Lower leg skin (tissue), 4 donors: ENCODE results near the gene KIAA0040. TPM values are rescaled to one million over a fixed set of nuclear protein-coding genes. Genes with fewer than 3 reads are reported as not detected.

Experiments
- DNase-seq, 2 donors: peaks; one replicate each; pipeline ENCODE4 v3.0.0-alpha.2; 2019; ENCODE audit warnings: low spot score in 2 of 2
- H3K4me3 ChIP-seq: fragments of 200-600 bp; sonication (generic); 2 replicates; pipeline ENCODE4 v1.5.1; 2017; ENCODE audit warnings: mild to moderate bottlenecking, low read depth; ENCODE audit not compliant: poor library complexity, severe bottlenecking
- POLR2A ChIP-seq, 2 donors: fragments of 450-650 bp; IDR thresholded peaks; one replicate each; pipeline ENCODE4 v1.6.1; 2016 to 2017; ENCODE audit warnings: antibody characterized with exemption in 2 of 2, mild to moderate bottlenecking in 1 of 2, moderate library complexity in 1 of 2
- WGBS, 2 donors: methylation state at CpG; one replicate each; pipeline ENCODE4 v1.1.5; 2018; 5-methylcytosine and 5-hydroxymethylcytosine counted together
- intact Hi-C: fragments of 100-400 bp; cut with DNase I; formaldehyde crosslinking; loops from one replicate; pipeline ENCODE4 v1.15.0; 2023; ENCODE audit warnings: low total_unique reads
- total RNA-seq, 4 donors: library from RNA; depleted of rRNA; stranded (reverse); fragments of >200 nt; gene quantifications; one replicate each; pipeline ENCODE4 v1.1.0, GENCODE V29; 2016
- TF ChIP-seq, protein P1 (sequence below), 3 donors: fragments of 450-650 bp; IDR thresholded peaks; one replicate each; pipeline ENCODE4 v1.5.1; 2016; ENCODE audit warnings: antibody characterized with exemption in 3 of 3, mild to moderate bottlenecking in 3 of 3, moderate library complexity in 2 of 3

KIAA0040 gene
- total RNA-seq, 4 donors from 2014 or later = 12.3 to 16.3 (median 15.0) TPM

DNA sequence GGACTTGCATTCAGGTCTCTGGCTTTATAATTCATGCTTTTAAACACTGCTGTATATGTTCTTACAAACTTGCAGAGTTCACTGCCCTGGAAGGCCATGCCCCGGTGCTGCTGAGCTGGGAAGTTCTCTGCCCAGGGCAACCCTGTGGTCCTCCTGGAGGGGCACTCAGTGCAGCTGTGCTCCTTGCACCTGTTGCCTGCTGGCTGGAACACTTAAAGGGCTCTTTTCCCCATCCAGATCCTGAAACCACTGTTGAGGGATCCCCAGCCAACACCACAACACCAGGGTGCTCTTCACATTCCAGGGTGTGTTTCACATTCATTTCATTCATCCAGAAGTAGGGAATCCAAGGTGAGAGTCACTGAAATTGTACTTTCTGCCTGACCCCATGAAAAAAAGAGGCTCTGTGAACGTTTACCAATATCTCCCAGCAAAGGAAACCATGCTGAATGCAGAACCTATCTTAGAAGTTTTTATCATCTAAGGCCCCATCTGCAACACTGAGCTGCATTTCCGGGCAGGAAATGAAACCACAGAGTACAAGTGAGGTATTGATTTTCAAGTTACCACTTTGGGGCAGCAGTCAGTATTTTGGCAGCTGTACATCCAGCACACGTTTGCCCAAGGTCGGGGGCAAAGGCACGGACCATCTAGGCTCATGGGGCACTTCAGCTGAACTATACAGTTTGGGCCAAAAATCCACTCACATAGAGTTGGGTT lies 16.4 kb upstream of the KIAA0040 start:
- DNase-seq = no peak
- H3K4me3 ChIP-seq = no peak overlapping the region
- WGBS, 2 donors = 49 to 56% methylated on average over 6 of the region's 6 CpGs
- TF ChIP-seq POLR2A (IDR thresholded peaks at IDR 0.05) = no peak
- TF ChIP-seq, protein P1, sequence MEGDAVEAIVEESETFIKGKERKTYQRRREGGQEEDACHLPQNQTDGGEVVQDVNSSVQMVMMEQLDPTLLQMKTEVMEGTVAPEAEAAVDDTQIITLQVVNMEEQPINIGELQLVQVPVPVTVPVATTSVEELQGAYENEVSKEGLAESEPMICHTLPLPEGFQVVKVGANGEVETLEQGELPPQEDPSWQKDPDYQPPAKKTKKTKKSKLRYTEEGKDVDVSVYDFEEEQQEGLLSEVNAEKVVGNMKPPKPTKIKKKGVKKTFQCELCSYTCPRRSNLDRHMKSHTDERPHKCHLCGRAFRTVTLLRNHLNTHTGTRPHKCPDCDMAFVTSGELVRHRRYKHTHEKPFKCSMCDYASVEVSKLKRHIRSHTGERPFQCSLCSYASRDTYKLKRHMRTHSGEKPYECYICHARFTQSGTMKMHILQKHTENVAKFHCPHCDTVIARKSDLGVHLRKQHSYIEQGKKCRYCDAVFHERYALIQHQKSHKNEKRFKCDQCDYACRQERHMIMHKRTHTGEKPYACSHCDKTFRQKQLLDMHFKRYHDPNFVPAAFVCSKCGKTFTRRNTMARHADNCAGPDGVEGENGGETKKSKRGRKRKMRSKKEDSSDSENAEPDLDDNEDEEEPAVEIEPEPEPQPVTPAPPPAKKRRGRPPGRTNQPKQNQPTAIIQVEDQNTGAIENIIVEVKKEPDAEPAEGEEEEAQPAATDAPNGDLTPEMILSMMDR (IDR thresholded peaks at IDR 0.05) = no peak
- intact Hi-C loops = no loop called here

DNA sequence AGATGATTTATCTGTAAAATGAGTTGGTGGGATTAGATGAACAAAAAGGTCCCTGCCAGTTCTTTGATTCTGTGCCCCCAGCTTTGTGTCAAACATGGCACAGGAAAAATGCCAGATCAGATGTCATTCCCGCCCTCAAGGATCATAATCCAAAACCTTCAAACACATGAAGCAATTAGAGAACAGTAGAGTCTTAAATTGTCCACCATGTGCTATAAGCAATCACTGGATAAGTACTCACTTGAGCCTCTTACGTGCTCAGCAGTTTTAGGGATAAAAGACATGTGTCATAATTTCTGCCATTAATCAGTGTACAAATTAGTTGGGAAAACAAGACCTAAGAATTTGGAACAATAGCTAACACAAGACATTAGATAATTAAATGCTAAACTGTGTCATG lies 15.4 kb upstream of the KIAA0040 start:
- WGBS, 2 donors = 75 to 78% methylated on average over 2 of the region's 2 CpGs
- no peak overlapping the region for H3K4me3 ChIP-seq
- intact Hi-C loops = no loop called here
- DNase-seq = no peak
- no peak for TF ChIP-seq POLR2A (IDR thresholded peaks at IDR 0.05)
- TF ChIP-seq, protein P1 (IDR thresholded peaks at IDR 0.05) = no peak

DNA sequence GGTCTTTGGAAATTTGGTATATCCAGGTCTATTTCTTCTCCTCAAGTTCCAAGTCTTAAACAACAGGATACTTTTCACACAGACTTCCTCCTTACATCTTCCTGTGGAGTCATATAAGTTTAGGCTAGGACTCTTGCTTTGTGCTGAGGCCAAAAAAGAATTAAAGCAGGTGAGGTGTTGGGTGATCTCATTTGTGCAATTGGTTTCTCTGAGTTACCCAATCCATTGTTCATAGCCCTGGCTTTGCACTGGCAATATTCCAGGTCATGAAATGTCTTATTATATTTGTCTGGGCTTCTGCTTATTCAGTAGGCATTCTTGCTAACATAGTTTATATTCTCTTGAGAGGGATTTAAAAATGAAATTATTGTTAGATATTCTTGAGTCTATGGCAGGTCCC lies 14.1 kb upstream of the KIAA0040 start:
- H3K4me3 ChIP-seq = no peak overlapping the region
- intact Hi-C loops = no loop called here
- TF ChIP-seq POLR2A (IDR thresholded peaks at IDR 0.05) = no peak
- TF ChIP-seq, protein P1 (IDR thresholded peaks at IDR 0.05) = no peak
- DNase-seq = no peak

DNA sequence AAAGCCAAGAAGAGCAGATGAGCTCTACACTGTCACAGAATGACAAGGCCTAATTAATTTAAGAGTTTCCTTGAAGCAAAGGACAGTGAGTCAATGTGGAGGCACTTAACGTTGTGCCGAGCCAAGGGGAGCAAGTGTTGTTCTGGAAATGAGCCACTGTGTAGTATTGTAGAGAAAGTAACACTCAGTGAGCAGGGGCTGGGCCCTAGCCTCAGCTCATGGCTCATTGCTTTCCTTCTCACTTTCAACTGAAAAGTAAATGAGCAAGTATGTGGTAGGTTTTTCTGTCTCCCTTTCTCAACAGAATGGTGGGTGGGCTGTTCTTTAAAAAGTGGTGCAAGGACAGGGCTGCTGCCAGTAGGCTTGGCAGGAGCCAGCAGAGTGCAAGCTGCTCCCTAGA lies 11.8 kb upstream of the KIAA0040 start:
- TF ChIP-seq POLR2A (IDR thresholded peaks at IDR 0.05) = no peak
- TF ChIP-seq, protein P1 (IDR thresholded peaks at IDR 0.05) = no peak
- 18 to 30% methylated on average over 2 of the region's 2 CpGs for whole genome bisulfite sequencing, 2 donors
- no peak for DNase-seq

DNA sequence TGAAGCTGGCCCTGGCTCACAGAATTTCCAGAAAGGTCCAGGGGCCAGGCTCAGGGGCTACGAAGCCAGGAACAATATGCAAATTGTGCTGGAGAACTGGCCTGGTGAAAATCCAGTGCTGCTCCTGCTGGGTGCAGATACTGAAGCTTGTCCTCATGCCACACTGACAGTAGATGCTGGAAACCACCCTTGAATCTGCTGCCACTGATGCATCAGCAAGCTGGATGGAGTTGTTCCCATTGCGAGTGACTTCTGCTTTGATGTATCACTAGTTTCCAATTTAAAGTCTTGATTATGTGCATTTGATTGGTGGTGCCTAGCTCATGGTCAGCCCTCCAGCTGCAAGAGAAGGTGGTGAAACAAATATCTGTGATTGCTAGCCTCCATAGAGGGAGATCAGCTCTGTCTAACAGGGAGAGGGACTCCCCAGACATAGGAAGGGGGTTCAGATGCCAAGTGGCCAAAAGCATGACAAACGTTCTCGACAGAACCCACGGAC lies 11.0 kb upstream of the KIAA0040 start:
- no peak for DNase-seq
- TF ChIP-seq, protein P1 (IDR thresholded peaks at IDR 0.05) = no peak
- TF ChIP-seq POLR2A (IDR thresholded peaks at IDR 0.05) = no peak
- intact Hi-C loops = no loop called here
- no peak overlapping the region for H3K4me3 ChIP-seq
- WGBS, 2 donors = 87 to 88% methylated on average over 5 of the region's 5 CpGs

More for the DNA sequence above, 11.8 kb upstream of the KIAA0040 start:
- intact Hi-C loops = no loop called here
- H3K4me3 ChIP-seq = no peak overlapping the region
